ENCODE data around the gene FAM120A.

Gene FAM120A

GRCh38 chr9:93578844-93579243 lies 127.4 kb downstream of the FAM120A start:
- Histone ChIP-seq H2AFZ (ENCODE audit: low read length) (no peak overlapping the region), H3K4me2 (ENCODE audit: low read depth, low read length, poor library complexity, severe bottlenecking) (peak overlapping the region; percentile 90), H3K4me3 (ENCODE audit: low read length, poor library complexity, severe bottlenecking) (peak overlapping the region; percentile 87), H3K9ac (ENCODE audit: low read depth, low read length, poor library complexity, severe bottlenecking) (peak overlapping the region; percentile 86), H4K20me1 (ENCODE audit: insufficient read depth, low read length, poor library complexity, severe bottlenecking) (peaks cover 41% of the 10 kb centered on the region), H3K4me1 (ENCODE audit: insufficient read depth, low read length, poor library complexity, severe bottlenecking) (peaks cover 57% of the 10 kb centered on the region), H3K27me3 (ENCODE audit: insufficient read depth, low read length, poor library complexity, severe bottlenecking) (no peaks in the 10 kb centered on the region), H3K9me3 (ENCODE audit: insufficient read depth, low read depth, low read length) (no peaks in the 10 kb centered on the region), H3K36me3 (ENCODE audit: insufficient read depth, low read length) (no peaks in the 10 kb centered on the region), H3K79me2 (ENCODE audit: insufficient read depth, low read length) (peaks cover 82% of the 10 kb centered on the region), H3K9me2 (replicated peaks; ENCODE audit: low read depth, low read length) (no peaks in the 10 kb centered on the region), H3F3A (ENCODE audit: low read depth) (no peaks in the 10 kb centered on the region)
- TF ChIP-seq EZH2phosphoT487 (IDR thresholded peaks at IDR 0.05; ENCODE audit: borderline replicate concordance) (no peak), CTCF (conservative IDR thresholded peaks at IDR 0.05; ENCODE audit: low read length) (no peak)

- Histone ChIP-seq H3K9me2 (replicated peaks; ENCODE audit: low read depth, low read length) (no peaks in the 10 kb centered on the region), H3K27me3 (ENCODE audit: insufficient read depth, low read length, poor library complexity, severe bottlenecking) (no peaks in the 10 kb centered on the region), H4K20me1 (ENCODE audit: insufficient read depth, low read length, poor library complexity, severe bottlenecking) (peaks cover 41% of the 10 kb centered on the region), H3K9ac (ENCODE audit: low read depth, low read length, poor library complexity, severe bottlenecking) (peak overlapping the region; percentile 12), H3K4me2 (ENCODE audit: low read depth, low read length, poor library complexity, severe bottlenecking) (peak overlapping the region; percentile 90), H3K4me1 (ENCODE audit: insufficient read depth, low read length, poor library complexity, severe bottlenecking) (peaks cover 54% of the 10 kb centered on the region), H3K79me2 (ENCODE audit: insufficient read depth, low read length) (peaks cover 90% of the 10 kb centered on the region), H3F3A (ENCODE audit: low read depth) (no peaks in the 10 kb centered on the region), H3K36me3 (ENCODE audit: insufficient read depth, low read length) (no peaks in the 10 kb centered on the region), H3K9me3 (ENCODE audit: insufficient read depth, low read depth, low read length) (0 out of 2 replicates have a peak, but pooled peaks cover 4% of the 10 kb centered on the region), H2AFZ (ENCODE audit: low read length) (no peak overlapping the region), H3K4me3 (ENCODE audit: low read length, poor library complexity, severe bottlenecking) (peak overlapping the region; percentile 87)
- TF ChIP-seq CTCF (conservative IDR thresholded peaks at IDR 0.05; ENCODE audit: low read length) (no peak), EZH2phosphoT487 (IDR thresholded peaks at IDR 0.05; ENCODE audit: borderline replicate concordance) (no peak)
Measured at GRCh38 chr9:93579711-93580516, 128.4 kb downstream of the FAM120A start.

DNA sequence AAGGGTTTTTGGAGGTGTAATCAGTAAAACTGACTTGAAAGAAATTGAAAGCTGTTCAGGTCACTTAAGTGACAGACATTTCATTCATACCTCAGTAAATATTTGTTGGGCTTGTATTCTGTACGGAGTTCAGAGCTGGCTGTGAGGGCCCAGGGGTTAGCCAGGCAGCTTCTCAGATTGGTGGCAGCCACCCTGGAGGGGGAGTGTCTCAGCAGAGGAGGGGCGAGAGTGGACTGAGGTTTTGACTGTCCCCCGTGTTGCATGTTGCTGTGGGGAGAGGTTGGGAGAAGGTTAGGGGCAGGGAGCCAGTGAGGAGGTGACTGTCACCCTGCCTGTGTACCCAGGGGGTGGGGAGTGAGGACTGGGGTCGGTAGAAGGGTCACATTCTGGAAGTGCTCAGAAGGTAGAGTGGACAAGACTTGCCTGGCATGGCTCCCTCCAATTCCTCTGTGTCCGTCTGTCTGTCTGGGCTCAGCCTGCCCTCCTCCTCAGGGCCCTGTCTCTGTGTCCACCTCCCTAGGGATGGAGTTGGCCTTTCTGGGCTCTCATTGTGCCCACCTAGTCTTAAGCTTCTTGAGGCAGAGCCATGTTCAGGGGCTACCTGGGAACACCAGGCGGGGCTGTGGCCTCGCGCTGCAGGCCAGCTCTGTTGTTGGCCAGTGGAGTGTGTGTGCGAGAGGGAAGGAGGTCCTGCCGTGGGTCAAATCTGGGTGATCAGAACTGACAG lies 129.3 kb downstream of the FAM120A start:
- Histone ChIP-seq H4K20me1 (ENCODE audit: insufficient read depth, low read length, poor library complexity, severe bottlenecking) (peaks cover 41% of the 10 kb centered on the region), H3K9ac (ENCODE audit: low read depth, low read length, poor library complexity, severe bottlenecking) (no peak overlapping the region), H3K79me2 (ENCODE audit: insufficient read depth, low read length) (peaks cover 90% of the 10 kb centered on the region)

More for the DNA sequence above, 129.3 kb downstream of the FAM120A start:
- Histone ChIP-seq H3K4me3 (ENCODE audit: low read length, poor library complexity, severe bottlenecking) (peak overlapping the region; percentile 7), H3F3A (ENCODE audit: low read depth) (no peaks in the 10 kb centered on the region), H3K9me3 (ENCODE audit: insufficient read depth, low read depth, low read length) (0 out of 2 replicates have a peak, but pooled peaks cover 4% of the 10 kb centered on the region), H3K4me2 (ENCODE audit: low read depth, low read length, poor library complexity, severe bottlenecking) (peak overlapping the region; percentile 90), H3K4me1 (ENCODE audit: insufficient read depth, low read length, poor library complexity, severe bottlenecking) (peaks cover 46% of the 10 kb centered on the region), H3K27me3 (ENCODE audit: insufficient read depth, low read length, poor library complexity, severe bottlenecking) (no peaks in the 10 kb centered on the region), H3K36me3 (ENCODE audit: insufficient read depth, low read length) (no peaks in the 10 kb centered on the region), H3K9me2 (replicated peaks; ENCODE audit: low read depth, low read length) (no peaks in the 10 kb centered on the region), H2AFZ (ENCODE audit: low read length) (no peak overlapping the region)
- no peak for TF ChIP-seq EZH2phosphoT487 (IDR thresholded peaks at IDR 0.05; ENCODE audit: borderline replicate concordance)
- TF ChIP-seq CTCF (conservative IDR thresholded peaks at IDR 0.05; ENCODE audit: low read length): no peak
